CD8-positive, alpha-beta memory T cell (primary cell): ENCODE data around the gene SYT3. TPM values are rescaled to one million over a fixed set of nuclear protein-coding genes. Genes with fewer than 3 reads are reported as not detected.
"Not testable (repeated sequence)": the region's sequence is repeated elsewhere in the genome, so short reads cannot be mapped to it uniquely, and the experiment has no call there.

ENCODE experiments used
- CTCF ChIA-PET: fragments of 350-600 bp; sonication (Branson Sonifier 250); formaldehyde crosslinking; loops from one replicate; lab custom pipeline; 2021; ENCODE audit warnings: antibody characterized with exemption; lab: Charles Lee
- POLR2A ChIA-PET: fragments of 350-600 bp; sonication (Branson Sonifier 250); formaldehyde crosslinking; loops from one replicate; lab custom pipeline; 2021; ENCODE audit warnings: antibody characterized with exemption; lab: Charles Lee
- DNase-seq, 5 donors: peaks; one replicate each; pipeline versions ENCODE4 v3.0.0 to v3.0.0-alpha.2; 2020 to 2022; ENCODE audit warnings: mixed read lengths in 1 of 5
- H3K27ac ChIP-seq: one replicate; pipeline ENCODE4 v1.7.0; 2013; ENCODE audit warnings: low read depth, mild to moderate bottlenecking, low read length, moderate library complexity
- H3K27me3 ChIP-seq: 2 replicates; pipeline ENCODE4 v1.7.0; 2013; ENCODE audit warnings: low read length, mild to moderate bottlenecking; ENCODE audit not compliant: insufficient read depth, poor library complexity, severe bottlenecking
- H3K36me3 ChIP-seq: 2 replicates; pipeline ENCODE4 v1.7.0; 2013; ENCODE audit warnings: mild to moderate bottlenecking, low read length, moderate library complexity; ENCODE audit not compliant: insufficient read depth
- H3K4me1 ChIP-seq: 2 replicates; pipeline ENCODE4 v1.7.0; 2013; ENCODE audit warnings: mild to moderate bottlenecking, low read length, moderate library complexity; ENCODE audit not compliant: insufficient read depth
- H3K4me3 ChIP-seq: 2 replicates; pipeline ENCODE4 v1.7.0; 2013; ENCODE audit warnings: mild to moderate bottlenecking, low read length
- H3K9me3 ChIP-seq: 2 replicates; pipeline ENCODE4 v1.7.0; 2013; ENCODE audit warnings: mild to moderate bottlenecking, low read length
- H3K27ac Mint-ChIP-seq, 8 donors: one replicate each; pipeline ENCODE4 v1.8.0; 2020 to 2021; ENCODE audit warnings: mixed read lengths in 8 of 8, mild to moderate bottlenecking in 6 of 8, inconsistent platforms in 3 of 8, moderate library complexity in 3 of 8
- H3K27me3 Mint-ChIP-seq, 2 donors: one replicate each; pipeline ENCODE4 v1.8.0; 2020 to 2021; ENCODE audit warnings: mixed read lengths in 2 of 2, mild to moderate bottlenecking in 1 of 2, moderate library complexity in 1 of 2
- H3K36me3 Mint-ChIP-seq, 3 donors: one replicate each; pipeline ENCODE4 v1.8.0; 2020 to 2021; ENCODE audit warnings: mixed read lengths in 3 of 3, inconsistent platforms in 1 of 3, mild to moderate bottlenecking in 1 of 3
- H3K4me1 Mint-ChIP-seq, 3 donors: one replicate each; pipeline ENCODE4 v1.8.0; 2020 to 2021; ENCODE audit warnings: mixed read lengths in 3 of 3, inconsistent platforms in 1 of 3, mild to moderate bottlenecking in 1 of 3
- H3K4me3 Mint-ChIP-seq, 7 donors: one replicate each; pipeline ENCODE4 v1.8.0; 2020 to 2021; ENCODE audit warnings: mixed read lengths in 7 of 7, mild to moderate bottlenecking in 6 of 7, moderate library complexity in 4 of 7, inconsistent platforms in 2 of 7
- H3K9me3 Mint-ChIP-seq, 5 donors: one replicate each; pipeline ENCODE4 v1.8.0; 2020 to 2022; ENCODE audit warnings: mixed read lengths in 5 of 5, mild to moderate bottlenecking in 3 of 5, moderate library complexity in 2 of 5, inconsistent platforms in 1 of 5
- polyA plus RNA-seq: library from polyadenylated mRNA; unstranded; fragments of 300-500 nt; fragmentation: Illumina TruSeq; gene quantifications from one replicate; pipeline ENCODE4 v1.2.3, GENCODE V29; 2021
- total RNA-seq, 2 experiments: library from RNA; stranded (reverse); gene quantifications; one replicate each; pipeline ENCODE4 v1.2.3, GENCODE V29; 2021

SYT3 gene
- total and polyA plus RNA-seq, 3 experiments from 2014 or later, result 0.09 to 0.24 (median 0.11) TPM

DNA sequence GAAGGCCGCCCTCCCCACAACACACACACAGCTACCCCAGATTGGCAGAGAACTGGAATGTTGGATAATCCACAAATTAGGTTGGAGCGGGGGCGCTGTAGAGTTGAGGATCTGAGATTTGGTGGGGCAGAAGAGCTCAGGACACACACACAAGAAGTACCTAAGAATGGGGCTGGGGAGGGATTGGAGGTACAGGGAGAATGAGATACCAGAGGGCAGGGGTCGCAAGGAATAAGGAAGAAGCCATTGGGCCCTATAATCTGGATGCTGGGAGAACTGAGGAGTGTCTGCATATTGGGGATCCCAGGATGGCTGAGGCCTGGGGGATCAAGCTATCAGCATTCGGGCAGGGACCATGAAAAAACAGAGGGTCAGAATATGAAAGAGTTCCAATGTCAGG, 11.5 kb downstream of the SYT3 start:
- H3K4me3 ChIP-seq, result no peak overlapping the region
- no peak for DNase-seq
- H3K36me3 Mint-ChIP-seq, result peaks cover 0 to 4% (median 0%) of the 10 kb centered on the region in 3 donors
- no peak overlapping the region for H3K4me3 Mint-ChIP-seq
- H3K36me3 ChIP-seq, result no peaks in the 10 kb centered on the region
- POLR2A ChIA-PET, result no interaction called here
- no peaks in the 10 kb centered on the region for H3K9me3 ChIP-seq
- peaks cover 11 to 29% of the 10 kb centered on the region in 2 donors for H3K27me3 Mint-ChIP-seq
- H3K27me3 ChIP-seq, result no peaks in the 10 kb centered on the region
- CTCF ChIA-PET, result no interaction called here
- no peaks in the 10 kb centered on the region for H3K4me1 Mint-ChIP-seq
- H3K4me1 ChIP-seq, result no peaks in the 10 kb centered on the region
- no peak overlapping the region for H3K27ac Mint-ChIP-seq
- H3K9me3 Mint-ChIP-seq, result peaks cover 0 to 8% (median 6%) of the 10 kb centered on the region in 5 donors
- no peak overlapping the region for H3K27ac ChIP-seq

DNA sequence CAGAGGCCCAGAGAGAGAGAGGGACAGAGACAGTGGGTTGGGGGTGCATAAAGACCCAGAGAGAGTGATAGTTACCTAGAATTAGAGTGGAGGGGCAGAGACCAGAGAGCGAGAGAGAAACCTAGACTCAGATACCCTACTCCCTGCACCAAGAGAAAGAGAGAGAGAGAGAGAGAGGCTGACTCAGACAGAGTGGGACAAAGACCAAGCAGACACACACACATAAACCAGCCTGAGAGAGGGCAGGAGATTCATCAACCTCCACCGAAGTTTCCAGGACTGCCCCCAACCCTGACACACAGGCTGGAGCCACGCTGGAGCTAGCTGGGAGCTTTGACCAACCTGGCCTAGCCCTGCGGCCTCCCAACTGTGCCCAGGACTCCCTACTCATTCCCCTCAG, 12.9 kb downstream of the SYT3 start:
- ChIA-PET POLR2A (no interaction called here), CTCF (no interaction called here)
- DNase-seq, result no peak
- peaks cover 0 to 4% (median 0%) of the 10 kb centered on the region in 3 donors for H3K36me3 Mint-ChIP-seq
- Histone ChIP-seq H3K9me3 (no peaks in the 10 kb centered on the region), H3K27ac (no peak overlapping the region), H3K36me3 (no peaks in the 10 kb centered on the region), H3K4me1 (no peaks in the 10 kb centered on the region), H3K27me3 (no peaks in the 10 kb centered on the region), H3K4me3 (no peak overlapping the region)
- peaks cover 0 to 4% (median 2%) of the 10 kb centered on the region in 5 donors for H3K9me3 Mint-ChIP-seq
- no peak overlapping the region for H3K4me3 Mint-ChIP-seq
- no peaks in the 10 kb centered on the region for H3K4me1 Mint-ChIP-seq
- peaks cover 10 to 26% of the 10 kb centered on the region in 2 donors for H3K27me3 Mint-ChIP-seq
- H3K27ac Mint-ChIP-seq, result no peak overlapping the region

DNA sequence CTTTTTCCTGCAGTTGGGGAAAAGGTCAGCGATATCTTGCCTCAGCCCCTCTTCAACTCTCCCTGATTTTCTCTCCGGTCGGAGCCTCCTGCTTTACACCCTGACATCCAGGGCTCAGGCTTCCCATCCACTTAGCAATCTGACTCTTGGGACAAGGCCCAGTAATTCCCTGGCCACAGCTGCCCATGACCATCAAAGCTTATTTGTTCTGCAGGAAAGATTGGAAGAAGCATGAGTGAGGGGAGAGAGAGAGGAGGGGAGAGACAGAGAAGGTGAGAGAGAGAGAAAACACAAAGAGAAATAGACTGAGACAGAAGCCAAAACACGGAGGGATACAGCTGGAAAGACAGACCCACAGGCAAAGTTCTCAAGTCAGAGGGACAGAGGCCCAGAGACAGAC, 13.7 kb downstream of the SYT3 start:
- CTCF ChIA-PET, result no interaction called here
- H3K4me3 ChIP-seq, result no peak overlapping the region
- H3K27me3 ChIP-seq, result no peaks in the 10 kb centered on the region
- no peak overlapping the region for H3K27ac ChIP-seq
- peaks cover 8 to 23% of the 10 kb centered on the region in 2 donors for H3K27me3 Mint-ChIP-seq
- H3K4me3 Mint-ChIP-seq, result no peak overlapping the region
- no peaks in the 10 kb centered on the region for H3K4me1 ChIP-seq
- H3K4me1 Mint-ChIP-seq, result no peaks in the 10 kb centered on the region
- H3K36me3 ChIP-seq, result no peaks in the 10 kb centered on the region
- H3K9me3 Mint-ChIP-seq, result peaks cover 0 to 4% (median 2%) of the 10 kb centered on the region in 5 donors
- no peak for DNase-seq
- POLR2A ChIA-PET, result no interaction called here
- no peak overlapping the region for H3K27ac Mint-ChIP-seq
- peaks cover 0 to 4% (median 0%) of the 10 kb centered on the region in 3 donors for H3K36me3 Mint-ChIP-seq
- no peaks in the 10 kb centered on the region for H3K9me3 ChIP-seq

DNA sequence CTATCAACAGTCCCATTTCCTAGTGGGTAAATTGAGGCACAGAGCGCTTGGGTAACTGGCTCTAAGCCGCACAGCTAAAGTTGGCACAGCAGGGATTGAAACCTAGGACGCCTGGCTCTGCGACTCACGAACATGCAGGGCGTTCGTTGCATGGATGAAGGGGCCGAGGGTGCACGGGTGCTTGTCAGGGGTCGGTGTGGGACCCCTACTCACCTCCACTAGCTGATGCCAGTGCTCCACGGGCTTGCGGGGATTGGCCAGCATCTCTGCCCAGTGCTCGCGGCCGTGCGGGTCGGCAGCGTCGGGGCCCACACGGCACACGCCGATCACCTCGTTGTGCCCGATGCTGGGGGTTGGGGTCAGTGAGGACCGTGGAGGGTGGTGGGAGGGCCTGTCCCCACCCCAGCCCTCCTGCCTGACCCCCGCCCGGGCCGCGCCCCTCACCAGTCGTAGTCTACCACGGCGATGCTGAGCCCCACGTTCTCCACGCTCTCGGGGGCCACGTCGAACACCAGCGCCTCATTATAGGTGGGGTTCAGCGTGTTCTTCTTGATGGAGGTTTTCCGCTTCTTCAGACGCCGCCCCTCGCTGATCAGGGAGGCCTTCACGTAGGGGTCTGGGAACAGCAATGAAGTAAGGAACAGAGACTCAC, 14.6 kb downstream of the SYT3 start:
- H3K27ac ChIP-seq, result no peak overlapping the region
- Mint-ChIP-seq H3K4me3 (no peak overlapping the region), H3K27me3 (peaks cover 7 to 16% of the 10 kb centered on the region in 2 donors), H3K36me3 (peaks cover 0 to 4% (median 0%) of the 10 kb centered on the region in 3 donors), H3K27ac (no peak overlapping the region), H3K4me1 (no peaks in the 10 kb centered on the region), H3K9me3 (peaks cover 0 to 4% (median 0%) of the 10 kb centered on the region in 5 donors)
- ChIA-PET CTCF (no interaction called here), POLR2A (no interaction called here)
- no peaks in the 10 kb centered on the region for H3K4me1 ChIP-seq
- no peaks in the 10 kb centered on the region for H3K36me3 ChIP-seq
- H3K4me3 ChIP-seq, result no peak overlapping the region
- no peaks in the 10 kb centered on the region for H3K9me3 ChIP-seq
- no peak for DNase-seq
- H3K27me3 ChIP-seq, result no peaks in the 10 kb centered on the region

DNA sequence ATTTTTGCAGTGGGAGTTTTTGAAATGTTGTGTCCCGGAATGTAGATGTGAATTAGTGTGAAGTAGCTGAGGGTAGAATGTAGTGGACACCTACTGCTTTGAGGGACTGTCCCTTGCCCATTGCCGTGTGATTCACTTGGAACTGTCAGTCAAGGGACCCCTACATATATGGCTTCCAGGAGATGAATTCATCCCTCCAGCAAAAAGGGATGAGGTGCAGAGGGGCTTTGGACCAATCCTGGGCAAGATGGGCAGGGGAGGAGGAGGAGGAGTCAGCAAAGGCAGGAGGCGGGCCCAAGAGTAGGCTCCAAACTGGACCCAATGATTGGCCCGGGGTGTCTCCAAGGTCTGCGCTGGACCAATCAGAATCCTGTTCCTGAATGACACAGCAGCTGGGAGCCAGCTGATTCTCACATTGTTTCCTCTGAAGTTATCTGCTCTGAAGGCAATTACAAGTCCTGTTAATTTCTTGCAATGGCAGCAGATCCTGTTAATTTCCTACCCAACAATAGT, 19.2 kb downstream of the SYT3 start:
- H3K4me1 Mint-ChIP-seq, DNase-seq, POLR2A ChIA-PET, H3K9me3 ChIP-seq, H3K27ac ChIP-seq, H3K27me3 Mint-ChIP-seq, H3K4me1 ChIP-seq, H3K4me3 ChIP-seq, H3K4me3 Mint-ChIP-seq, H3K27ac Mint-ChIP-seq, H3K27me3 ChIP-seq, CTCF ChIA-PET, H3K36me3 ChIP-seq, H3K9me3 Mint-ChIP-seq, H3K36me3 Mint-ChIP-seq: not testable (repeated sequence)

DNA sequence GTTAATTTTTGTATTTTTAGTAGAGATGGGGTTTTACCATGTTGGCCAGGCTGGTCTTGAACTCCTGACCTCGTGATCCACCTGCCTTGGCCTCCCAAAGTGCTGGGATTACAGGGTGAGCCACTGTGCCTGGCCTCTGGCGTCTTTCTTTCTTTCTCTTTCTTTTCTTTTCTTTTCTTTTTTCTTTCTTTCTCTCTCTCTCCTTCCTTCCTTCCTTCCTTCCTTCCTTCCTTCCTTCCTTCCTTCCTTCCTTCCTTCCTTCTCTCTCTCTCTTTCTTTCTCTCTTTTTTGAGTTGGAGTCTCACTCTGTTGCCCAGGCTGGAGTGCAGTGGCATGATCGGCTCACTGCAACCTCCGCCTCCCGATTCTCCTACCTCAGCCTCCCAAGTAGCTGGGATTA, 20.5 kb downstream of the SYT3 start:
- POLR2A ChIA-PET, H3K4me3 Mint-ChIP-seq, H3K9me3 Mint-ChIP-seq, H3K4me1 ChIP-seq, H3K9me3 ChIP-seq, DNase-seq, H3K4me1 Mint-ChIP-seq, H3K4me3 ChIP-seq, H3K27me3 ChIP-seq, H3K27ac Mint-ChIP-seq, H3K27me3 Mint-ChIP-seq, H3K36me3 ChIP-seq, H3K27ac ChIP-seq, H3K36me3 Mint-ChIP-seq, CTCF ChIA-PET: not testable (repeated sequence)

DNA sequence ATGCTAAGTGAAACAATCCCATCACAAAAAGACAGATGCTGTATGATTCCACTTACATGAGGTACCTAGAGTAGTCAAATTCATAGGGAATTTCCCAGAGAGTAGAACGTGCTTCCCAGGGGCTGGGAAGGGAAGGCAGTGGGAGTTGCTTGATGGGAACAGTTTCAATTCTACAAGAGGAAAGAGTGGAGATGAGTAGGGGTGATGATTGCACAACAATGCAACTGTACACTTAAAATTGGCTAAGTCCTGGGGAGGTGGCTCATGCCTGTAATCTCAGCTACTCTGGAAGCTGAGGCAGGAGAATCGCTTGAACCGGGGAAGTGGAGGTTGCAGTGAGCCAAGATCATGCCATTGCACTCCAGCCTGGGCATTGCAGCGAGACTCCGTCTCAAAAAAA, 21.3 kb downstream of the SYT3 start:
- H3K36me3 Mint-ChIP-seq, H3K4me1 ChIP-seq, H3K4me1 Mint-ChIP-seq, H3K4me3 Mint-ChIP-seq, DNase-seq, H3K9me3 Mint-ChIP-seq, POLR2A ChIA-PET, H3K27ac Mint-ChIP-seq, H3K27ac ChIP-seq, H3K27me3 Mint-ChIP-seq, H3K36me3 ChIP-seq, H3K27me3 ChIP-seq, H3K9me3 ChIP-seq, CTCF ChIA-PET, H3K4me3 ChIP-seq: not testable (repeated sequence)

DNA sequence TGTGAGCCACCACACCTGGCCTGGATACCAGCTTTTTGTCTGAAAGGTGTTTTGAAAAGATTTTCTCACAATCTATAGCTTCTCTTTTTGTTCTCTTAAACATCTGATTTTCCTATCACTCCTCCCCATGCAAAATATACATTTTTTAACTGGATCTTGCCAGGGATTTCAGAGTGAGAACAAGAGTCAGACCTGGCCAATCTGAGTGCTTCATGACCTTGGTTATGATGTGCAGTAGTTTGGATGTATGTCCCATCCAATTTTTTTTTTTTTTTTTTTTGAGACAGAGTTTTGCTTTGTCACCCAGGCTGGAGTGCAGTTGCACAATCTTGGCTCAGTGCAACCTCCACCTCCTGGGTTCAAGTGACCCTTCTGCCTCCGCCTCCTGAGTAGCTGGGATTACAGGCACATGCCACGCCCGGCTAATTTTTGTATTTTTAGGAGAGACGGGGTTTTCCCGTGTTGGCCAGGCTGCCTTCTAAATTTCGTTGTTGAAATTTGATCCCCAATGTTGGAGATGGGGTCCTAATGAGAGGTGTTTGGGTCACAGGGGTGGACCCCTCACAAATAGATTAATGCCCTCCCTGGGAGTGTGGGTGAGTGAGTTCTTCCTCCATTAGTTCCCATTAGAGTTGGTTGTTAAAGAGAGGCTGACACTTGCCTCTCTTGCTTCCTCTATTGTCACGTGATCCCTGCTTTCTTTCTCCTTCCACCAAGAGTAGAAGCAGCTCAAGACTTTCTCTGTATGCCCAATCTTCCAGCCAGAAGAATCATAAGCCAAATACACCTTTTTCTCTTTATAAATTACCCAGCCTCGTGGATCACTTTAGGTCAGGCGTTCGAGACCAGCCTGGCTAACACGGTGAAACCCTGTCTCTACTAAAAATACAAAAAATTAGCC, 26.9 kb downstream of the SYT3 start:
- H3K4me3 Mint-ChIP-seq, CTCF ChIA-PET, H3K4me1 ChIP-seq, H3K27me3 ChIP-seq, H3K9me3 ChIP-seq, H3K27ac Mint-ChIP-seq, H3K4me1 Mint-ChIP-seq, H3K36me3 ChIP-seq, DNase-seq, H3K4me3 ChIP-seq, H3K27ac ChIP-seq, H3K36me3 Mint-ChIP-seq, H3K9me3 Mint-ChIP-seq, POLR2A ChIA-PET: not testable (repeated sequence)
- H3K27me3 Mint-ChIP-seq, result peaks cover 20 to 24% of the 10 kb centered on the region in 2 donors
